HG03196 (cell line): ENCODE results near the gene CRACR2A.

Experiments used
- ATAC-seq: cut with Tn5 transposase; IDR thresholded peaks from one replicate; pipeline ENCODE4 v1.9.1; 2021; ENCODE audit not compliant: unreplicated experiment

Gene CRACR2A

GRCh38 chr12:3658327-3659163, 94.4 kb downstream of the CRACR2A start:
- no peak for ATAC-seq

DNA sequence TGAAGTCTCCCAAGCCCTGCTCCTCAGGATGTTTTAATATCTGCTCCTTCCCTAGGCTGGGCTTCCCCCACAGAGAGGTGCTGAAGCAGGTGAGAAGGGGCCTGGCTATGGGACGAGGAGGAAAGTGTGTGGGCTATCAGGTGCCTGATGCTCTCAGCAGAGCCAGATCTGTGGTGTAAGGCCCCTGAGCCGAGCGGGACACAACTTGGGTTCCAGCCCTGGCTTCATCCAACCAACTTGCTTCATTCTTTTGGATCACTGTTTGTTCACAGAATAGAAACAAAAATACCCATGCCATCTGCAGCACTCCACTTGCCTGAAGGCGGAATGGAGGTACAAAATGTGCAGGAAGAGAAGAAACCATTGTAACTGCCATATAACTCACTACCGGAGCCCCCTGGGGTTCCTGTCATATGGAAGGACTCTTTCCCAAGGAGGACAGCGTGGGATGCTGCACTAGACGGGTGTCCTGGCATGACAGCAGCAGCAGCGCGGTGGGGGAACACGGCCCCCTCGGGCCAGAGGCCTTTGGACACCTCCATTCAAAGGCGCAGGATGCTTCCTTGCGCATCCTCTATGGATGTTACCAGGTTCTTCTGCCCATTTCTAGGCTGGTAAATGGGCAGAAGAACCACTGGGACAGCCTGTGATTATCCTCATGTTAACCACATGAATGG, 95.8 kb downstream of the CRACR2A start:
- no peak for ATAC-seq

DNA sequence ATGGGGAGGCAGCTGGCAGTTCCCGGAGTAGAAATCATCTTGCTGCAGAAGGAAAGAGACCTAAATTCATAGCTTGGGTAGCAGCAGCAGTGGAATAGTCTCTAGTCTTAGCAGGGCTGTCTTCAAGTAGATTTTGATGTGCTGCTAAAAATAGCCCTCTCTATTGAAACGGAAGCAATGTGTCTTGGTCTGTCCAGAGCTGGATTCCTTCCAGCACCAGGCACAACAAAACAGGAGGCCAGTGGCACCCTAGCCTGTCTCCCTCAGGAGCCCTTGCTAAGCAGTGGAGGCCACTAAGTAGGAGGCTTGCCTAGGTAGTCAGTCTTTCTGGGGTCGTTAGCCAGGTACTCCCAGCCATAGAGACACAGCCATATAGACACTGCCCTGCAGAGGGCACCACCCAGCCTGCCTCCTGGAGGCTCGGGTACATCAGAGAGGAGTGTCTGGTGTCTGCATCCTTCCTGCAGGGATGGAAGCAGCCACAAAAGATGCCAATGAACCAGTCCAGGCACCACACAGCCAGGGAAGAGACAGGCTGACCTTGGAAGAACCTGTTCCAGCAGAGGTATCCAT, 97.5 kb downstream of the CRACR2A start:
- ATAC-seq, result no peak

GRCh38 chr12:3651585-3652424, 101.1 kb downstream of the CRACR2A start:
- no peak for ATAC-seq

DNA sequence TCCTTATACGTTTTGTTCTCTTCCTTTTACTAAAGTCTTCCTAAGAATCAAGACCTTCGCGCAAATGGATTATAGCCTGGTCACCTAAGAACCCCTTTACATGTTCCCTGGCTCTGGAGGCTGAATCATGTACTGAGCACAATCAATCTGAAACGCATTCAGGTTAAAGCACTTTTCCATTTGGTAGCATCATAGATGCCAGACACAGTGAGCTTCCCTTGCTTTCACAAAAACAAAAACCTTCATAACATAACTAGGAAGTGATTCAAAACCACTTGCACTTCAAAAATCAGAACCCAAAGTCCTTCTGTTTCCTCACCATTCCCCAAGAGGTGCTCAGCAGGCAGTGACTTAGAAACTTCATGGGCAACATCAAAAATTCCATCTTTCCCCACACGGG, 105.4 kb downstream of the CRACR2A start:
- no peak for ATAC-seq

GRCh38 chr12:3646561-3647241, 106.2 kb downstream of the CRACR2A start:
- ATAC-seq, result no peak

DNA sequence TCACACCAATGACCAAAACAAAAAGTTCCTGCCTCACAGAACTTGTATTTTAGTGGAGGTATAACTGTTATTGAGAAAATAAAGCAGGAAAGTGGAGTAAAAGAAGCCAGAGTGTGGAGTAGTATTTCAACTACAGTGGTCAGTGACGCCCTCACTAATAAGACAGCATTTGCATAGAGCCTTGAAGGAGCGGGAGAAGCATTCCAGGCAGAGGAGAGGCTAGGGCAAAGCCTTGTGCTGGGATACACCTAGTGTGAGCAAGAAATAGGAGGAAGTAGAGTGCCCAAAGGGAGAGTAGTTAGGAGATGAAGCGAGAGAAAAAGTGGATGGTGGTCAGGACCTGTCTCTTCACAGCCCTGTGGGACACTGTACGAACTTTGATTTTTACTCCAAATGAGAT, 107.8 kb downstream of the CRACR2A start:
- ATAC-seq, result no peak

DNA sequence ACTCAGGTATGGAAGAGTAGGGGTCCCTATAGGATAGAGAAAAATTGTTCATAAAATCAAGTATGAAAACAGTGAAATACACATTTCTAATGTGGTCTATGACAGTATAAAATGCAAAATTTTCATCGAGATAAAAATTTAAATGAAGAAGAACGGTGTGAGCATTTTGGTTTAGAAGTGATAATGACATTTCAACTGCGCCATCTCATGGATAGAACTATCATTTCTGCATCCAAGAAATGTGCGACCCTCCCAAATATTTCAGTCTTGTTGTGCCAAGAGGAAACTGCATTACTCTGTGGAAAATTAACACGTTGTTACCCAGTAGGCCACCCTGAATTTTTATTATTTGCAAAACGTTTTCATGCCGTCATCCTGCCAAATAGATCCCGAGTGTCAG, 108.8 kb downstream of the CRACR2A start:
- ATAC-seq, result no peak

DNA sequence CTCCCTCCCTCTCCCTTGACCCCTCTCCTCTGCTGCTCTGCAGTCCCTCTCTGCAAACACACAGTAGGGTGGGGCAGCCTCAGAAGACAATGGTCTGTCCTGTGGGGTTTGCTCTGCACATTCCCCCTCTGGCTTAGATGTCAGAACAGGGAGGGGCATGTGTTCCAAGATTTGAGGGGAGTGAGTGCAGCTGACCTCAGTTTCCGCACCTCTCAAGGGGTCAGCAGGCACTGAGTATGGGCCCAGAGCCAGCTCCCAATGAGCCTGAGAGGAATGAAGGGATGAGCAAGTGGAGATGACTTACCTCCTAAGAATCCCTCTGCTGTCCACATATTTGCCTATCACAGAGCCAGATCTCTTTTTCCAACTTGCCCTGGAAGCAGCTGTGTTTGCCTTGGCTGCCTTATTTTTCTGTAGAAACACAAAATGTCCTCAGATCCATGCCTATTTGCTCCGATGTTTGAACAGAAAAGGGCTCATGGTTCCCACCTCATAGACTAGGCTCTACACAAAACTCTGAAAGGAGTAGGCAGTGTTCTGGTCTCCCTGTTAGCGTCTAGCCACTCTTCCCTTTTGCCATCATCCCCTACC, 111.4 kb downstream of the CRACR2A start:
- no peak for ATAC-seq

DNA sequence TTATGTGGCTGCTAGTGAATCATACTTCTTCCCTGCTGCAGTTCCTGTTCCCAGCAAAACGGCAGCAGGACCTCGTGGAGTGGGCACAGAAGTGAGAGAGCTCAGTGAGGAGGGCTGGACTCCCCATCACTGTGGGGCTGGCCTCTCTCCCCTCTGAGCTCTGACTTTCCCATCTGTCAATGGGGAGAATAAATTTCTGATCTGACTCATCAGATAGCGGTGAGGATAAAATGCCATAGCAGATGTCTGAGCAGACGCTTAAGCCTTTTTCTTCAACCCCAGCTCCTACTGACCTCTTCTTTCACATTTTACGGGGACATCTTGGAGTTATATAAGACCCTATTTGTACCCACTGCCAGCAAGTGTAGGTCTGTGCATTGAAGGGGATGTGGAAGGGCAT, 116.6 kb downstream of the CRACR2A start:
- no peak for ATAC-seq

DNA sequence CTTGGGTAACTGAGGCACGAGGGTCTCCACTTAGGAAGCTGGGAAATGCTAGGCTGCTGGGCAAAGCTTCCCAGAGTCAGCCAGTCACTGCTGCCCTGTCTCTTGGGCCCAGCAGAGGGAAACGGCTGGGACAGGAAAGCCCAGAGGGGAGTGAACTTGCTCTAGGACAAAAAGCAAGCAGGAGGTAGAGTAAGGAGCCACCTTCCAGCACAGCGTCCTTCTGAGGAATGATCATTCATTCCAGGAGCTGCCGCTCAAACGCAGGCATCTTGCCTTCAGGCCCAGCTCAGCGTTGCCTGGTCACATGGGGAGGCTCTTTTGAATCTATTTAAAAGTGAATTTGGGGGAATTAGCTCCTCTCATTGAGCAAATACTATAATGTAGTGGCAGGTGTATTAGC, 118.6 kb downstream of the CRACR2A start:
- ATAC-seq, result no peak

- ATAC-seq, result no peak
Observed at GRCh38 chr12:3633396-3633795, 119.5 kb downstream of the CRACR2A start.

GRCh38 chr12:3632754-3633153, 120.2 kb downstream of the CRACR2A start:
- no peak for ATAC-seq

DNA sequence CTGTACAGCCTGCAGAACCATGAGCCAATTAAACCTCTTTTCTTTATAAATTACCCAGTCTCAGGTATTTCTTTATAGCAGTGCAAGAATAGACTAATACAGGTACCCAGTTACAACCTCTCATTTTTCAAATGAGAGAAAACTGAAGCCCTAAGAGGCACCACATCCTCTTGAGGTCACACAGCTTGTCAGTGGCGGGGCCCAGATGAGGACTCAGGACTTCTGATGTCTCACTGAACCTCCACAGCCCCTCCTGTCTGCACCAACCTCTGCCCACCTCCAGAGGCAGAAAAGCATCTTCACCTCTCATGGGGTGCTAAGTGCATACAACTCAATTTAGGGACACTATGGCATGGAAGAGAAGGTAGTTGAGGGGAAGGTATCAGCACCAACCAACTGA, 120.7 kb downstream of the CRACR2A start:
- ATAC-seq, result no peak

DNA sequence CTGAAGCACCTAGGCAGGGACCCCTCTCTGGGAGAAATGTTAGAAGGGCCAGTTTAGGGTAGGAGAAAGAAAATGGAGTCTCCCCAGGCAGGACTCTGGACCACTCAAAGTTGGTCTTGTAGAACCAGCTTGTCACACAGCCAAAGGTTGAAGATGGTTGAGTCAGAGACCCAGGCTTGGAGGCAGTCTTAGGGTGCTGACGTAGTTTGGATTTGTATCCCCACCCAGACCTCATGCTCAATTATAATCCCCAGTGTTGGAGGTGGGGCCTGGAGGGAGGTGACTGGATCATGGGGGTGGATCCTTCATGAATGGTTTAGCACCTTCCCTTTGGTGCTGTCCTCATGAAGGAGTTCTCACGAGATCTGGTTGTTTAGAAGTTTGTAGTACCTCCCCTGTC, 121.2 kb downstream of the CRACR2A start:
- ATAC-seq, result no peak

DNA sequence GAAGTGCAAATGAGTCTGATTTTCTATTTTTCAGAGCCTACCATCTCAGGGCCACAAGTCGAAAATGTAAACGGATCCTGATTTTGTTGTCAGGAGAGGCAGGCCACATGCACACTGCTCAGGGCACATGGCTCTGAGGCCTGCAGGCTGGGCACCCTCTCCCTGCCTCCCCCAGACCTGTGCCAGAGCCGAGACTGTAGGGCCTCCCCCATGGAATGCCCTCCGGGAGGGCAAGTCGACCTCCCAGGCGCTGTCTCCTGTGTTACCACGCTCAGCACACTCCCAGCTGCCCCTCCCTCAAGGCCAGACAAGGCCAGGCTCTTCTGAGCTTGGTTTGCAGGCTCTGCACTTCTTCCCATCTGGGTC, 121.7 kb downstream of the CRACR2A start:
- no peak for ATAC-seq

- no peak for ATAC-seq
Observed at GRCh38 chr12:3630621-3631271, 122.2 kb downstream of the CRACR2A start.

GRCh38 chr12:3630111-3630510, 122.8 kb downstream of the CRACR2A start:
- ATAC-seq, result no peak

DNA sequence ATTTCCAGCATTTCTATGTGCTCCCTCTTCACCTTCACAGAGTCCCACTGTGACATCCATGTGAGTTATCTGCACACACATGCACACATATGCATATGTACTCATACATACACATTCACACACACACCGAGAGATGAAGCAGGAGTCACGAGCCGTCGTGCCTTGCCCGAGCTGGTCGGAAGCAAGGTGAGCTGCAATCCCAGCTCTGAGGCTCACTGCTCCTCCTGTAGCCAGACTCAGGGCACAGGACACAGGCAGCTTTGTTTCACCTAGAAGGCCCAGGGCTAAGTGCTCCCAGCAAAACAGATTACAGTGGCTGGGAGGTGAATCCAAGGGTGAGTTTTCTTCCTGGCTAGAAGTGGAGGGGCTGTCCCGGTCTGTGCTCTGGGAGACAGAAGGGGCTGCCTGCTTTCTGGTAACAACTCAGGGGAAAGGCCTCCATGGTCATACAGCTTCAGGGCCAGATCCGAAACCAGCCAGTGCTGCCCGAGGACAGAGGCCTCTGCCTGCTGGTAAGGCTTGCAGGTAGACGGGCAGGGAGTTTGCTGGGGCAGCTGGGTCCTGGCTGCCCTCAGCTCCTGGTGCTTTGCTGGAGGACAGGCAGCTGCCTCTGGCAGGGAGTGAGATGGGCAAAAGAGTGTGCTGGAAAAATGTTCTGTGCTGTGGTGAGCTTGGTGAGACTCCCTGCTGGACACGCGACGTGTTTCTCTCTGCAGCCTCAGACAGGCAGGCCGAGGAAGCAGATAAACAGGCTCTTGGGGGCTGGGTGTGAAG, 123.7 kb downstream of the CRACR2A start:
- ATAC-seq, result no peak
